ENCODE measurements around the gene KLK10.

Gene KLK10, protein sequence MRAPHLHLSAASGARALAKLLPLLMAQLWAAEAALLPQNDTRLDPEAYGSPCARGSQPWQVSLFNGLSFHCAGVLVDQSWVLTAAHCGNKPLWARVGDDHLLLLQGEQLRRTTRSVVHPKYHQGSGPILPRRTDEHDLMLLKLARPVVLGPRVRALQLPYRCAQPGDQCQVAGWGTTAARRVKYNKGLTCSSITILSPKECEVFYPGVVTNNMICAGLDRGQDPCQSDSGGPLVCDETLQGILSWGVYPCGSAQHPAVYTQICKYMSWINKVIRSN

DNA sequence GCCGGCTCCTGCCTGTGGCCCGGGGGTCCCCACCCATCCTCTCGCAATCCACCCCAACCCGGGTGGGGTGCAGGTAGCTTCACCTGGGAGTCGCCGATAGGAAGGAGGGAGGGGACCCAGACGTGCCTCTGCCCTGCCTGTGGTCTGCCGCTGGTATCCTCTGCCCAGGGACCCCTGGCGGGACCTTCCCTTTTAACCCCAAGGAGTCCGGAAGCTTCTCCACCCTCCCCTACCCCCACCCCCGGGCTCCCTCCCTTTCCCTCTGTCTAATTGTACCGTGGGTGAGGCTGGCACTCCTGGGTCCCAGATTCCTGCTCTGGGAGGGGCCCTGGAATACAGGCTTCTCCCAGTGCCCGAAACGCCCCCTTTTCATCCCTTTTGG, at the start of gene KLK10:
KLK10 (minus strand) TSS at position 166 of the 382 bp plus-strand sequence. CDS start 579 bp downstream, outside the sequence.
- DNase-seq = no peak

DNA sequence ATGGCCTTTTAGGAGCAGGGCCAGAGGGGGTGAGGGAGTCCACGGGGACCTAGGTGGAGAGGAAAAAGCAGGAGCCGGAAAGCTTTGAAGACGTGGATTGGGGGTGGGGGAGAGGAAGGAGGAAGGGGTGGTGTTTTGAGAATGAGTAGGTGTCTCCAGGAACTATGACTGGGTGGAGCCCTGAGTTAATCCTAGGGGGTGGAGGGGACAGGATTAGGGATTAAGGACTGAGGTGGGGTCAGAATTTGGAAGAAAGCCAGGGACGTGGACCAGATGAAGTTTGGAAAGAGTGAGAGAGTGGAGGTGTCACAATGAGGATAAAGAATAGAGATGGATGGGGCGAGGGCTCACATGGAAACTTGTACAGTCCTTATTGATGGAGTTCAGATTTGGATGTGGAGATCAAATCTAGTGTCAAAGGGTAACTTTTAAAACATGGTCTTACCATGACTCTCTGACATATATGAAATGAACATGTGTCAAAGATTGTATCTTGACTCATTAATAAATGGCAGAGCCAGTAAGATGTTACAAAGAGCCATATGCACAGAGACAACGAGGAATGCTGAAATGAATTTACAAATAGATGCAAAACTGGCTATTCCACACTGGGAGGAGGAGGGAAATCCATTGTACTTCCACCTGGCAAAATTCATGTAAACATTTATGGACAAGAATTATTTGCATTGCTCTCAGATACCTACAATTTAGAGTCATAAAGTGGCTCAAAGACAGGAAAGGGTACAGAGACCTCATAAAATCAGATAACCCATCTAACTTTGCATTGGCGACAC, 47.1 kb upstream of the KLK10 start:
- DNase-seq = no peak

DNA sequence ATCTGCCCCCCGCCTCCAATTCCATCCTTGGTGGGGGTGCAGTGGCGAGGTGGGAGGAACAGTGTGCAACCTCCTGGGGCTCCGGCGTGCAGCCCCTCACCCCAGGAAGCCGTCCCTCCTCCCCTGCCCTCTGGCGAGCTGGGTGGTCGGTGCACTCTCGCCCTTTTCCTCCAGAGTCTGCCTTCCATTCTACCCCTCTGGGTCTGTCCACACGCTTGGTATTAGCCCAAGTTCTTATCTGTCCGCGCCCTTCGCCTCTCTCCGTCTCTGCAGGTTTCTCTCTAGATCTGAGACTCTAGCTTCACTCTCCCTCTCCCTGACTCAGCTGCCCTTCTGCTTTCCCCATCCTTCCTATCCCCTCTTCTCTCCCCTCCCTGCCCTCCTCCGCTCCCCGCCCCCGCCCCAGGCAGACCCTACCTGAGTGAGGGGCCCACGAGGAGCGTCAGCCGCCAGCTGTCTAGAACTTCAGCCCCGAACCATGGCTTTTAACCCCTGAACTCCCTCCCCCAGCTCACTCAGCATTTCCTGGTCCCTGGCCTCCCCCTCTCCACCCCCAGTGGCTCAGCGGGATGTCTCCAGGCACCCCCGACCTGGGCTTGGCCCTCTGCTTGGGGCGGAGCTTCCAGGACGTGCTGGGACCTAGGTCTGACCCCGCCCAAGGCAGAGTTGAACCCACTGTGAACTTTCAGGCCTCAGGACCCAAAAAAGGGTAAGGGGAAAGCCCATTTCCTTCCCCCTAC, 45.9 kb upstream of the KLK10 start:
- no peak for DNase-seq

DNA sequence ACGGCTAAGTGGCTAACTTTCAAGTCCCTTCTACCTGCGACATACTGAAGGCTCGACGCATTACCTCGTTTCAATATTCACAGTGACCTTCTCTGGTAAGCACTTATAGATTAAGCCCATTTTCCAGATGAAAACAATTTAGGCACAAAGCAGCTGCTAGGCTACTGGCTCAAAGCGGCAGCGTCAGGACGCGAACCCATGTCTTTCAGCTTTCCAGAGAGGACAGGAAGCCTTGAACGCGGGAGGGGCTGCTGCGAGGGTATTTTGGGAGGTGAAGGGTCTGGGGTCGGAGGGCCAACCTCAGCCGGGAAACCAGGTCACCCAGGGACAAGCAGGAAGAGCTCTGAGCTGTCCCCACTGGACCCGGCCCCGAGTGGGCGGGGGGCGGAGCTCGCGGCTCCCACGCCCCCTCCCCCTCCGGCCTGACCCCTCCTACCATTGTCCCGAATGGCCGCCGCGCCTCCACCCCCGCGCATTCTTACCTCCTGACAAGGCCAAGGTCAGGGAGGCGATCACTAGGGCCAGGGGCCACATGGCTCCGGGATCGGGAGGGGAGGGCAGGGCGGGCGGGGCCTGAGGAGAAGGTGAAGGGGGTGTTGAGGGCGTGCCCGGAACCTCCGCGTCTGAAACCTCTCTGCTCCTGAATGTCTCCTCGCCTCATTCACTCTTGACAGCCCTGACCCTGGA, 45.2 kb upstream of the KLK10 start, which contains the start of gene KLK13:
KLK13 (minus strand) TSS at position 559 of the 687 bp plus-strand sequence; CDS start at position 534, 25 bp downstream.
- DNase-seq = no peak

DNA sequence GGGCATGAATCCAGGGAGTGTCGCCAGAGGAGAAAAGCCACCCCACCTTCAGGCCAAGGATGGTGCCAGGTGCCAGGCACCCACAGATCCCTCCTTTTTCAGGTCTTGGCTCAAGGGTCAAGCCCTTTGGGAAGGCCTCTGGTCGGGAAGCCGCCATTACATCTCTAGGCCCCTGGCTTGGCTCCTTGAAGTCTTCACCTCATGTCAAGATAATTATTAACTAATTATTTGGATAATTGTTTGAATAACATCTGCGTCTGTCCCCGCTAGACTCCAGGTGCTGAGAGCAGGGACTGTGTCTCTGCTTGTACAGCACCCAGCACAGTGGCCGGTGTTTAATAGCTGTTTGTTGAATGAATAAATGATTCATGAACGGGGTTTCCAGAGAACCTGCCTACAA, 44.2 kb upstream of the KLK10 start:
- DNase-seq = no peak

DNA sequence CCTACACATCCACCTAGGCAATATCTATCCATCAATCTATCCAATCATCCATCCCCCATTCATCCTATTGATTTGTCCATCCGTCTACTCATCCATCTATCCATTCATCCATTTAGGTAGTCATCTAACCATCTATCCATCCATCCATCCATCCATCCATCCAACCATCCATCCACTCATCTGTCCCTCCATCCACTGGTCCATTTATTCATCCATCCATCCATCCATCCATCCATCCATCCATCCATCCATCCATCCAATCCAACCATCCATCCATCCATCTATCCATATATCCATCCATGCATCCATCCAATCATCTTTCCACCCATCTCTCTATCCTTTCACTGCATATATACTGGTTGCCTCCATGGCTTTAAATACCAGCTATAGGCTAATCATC, 41.5 kb upstream of the KLK10 start:
- no peak for DNase-seq

DNA sequence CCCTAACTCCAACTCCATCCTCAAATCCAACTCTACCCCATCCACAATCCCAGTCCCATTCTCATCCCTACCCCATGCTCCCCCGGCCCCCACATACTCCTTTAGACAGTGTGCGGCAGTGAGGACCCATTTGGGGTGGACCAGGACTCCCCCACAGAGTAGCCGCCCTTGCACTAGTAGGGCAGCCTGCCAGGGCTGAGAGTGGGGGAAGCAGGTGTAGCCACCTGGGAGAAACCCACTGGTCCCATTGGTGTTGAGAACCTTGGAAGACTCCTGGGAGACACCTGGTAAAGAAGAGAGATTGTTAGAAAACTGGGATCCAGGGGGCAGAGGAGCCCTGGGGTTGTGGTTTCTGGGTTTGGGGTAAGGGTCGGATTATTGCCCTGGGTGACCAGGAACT, 40.8 kb upstream of the KLK10 start:
- DNase-seq = no peak

DNA sequence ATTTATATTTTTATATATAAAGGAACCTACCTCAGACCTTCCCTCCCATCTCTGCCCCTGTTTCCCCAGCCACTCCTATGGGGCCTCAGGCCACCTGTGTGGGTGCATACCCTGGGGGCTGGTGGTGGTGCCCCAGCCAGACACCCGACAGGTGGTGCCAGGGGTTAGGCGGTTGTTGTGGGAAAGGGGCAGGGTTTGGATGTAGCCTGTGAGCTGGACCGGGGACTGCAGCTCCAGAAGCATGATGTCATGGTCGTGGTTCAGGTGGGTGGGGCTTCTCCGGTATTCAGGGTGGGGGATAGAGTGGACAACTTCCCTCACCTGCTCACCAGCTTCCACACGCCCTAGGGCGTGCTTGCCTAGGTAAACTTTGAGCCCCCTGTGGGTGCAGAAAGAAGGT, 40.2 kb upstream of the KLK10 start:
- no peak for DNase-seq

DNA sequence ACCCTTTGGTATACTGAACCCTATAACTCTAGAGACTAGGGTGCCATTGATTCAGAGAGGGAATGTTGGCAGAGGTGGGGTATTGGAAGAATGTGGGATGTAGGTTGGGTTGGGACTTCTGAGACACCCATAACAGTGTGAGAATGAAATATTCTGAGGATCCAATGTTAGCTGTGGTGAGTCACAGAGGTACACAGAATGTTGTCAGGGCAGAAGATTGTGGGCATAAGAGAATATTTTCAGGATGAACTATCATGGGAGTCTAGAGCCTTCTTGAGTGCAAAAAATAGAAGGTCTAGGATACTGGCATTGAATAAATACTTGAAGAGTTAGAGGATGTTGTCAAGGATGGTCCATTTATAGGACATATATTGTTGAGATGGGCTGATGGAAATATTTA, 36.4 kb upstream of the KLK10 start:
- DNase-seq = no peak

DNA sequence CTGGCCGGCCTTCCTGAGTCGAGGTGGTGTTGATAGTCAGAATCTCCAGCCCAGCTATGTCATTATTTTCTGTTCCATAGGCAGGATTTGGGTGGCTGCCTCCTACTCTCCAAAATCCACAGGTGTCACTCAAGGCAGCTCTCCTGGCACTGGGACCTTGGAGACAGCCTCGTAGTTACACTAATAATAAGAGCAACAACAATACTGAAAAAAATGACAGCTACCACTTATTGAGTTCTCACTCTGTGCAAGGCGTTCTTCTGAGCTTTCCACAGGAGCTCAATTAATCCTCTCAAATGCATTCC, 27.5 kb upstream of the KLK10 start:
- no peak for DNase-seq

DNA sequence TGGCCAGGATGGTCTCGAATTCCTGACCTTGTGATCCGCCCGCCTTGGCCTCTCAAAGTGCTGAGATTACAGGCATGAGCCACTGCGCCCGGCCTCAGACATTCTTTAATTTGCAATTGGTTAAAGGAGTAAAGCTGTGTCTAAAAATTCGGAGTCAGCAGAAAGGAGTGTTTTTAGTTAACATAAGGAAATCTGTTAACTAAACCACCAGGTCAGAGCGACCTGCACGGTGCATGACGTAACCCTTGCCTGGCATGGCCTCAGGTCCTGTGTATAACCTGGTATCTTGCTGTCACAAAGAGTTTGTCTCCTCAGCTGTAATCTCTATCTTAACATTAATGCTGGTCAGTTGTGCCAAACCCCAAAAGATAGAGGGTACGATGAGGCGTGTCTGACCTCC, 24.8 kb upstream of the KLK10 start:
- no peak for DNase-seq

DNA sequence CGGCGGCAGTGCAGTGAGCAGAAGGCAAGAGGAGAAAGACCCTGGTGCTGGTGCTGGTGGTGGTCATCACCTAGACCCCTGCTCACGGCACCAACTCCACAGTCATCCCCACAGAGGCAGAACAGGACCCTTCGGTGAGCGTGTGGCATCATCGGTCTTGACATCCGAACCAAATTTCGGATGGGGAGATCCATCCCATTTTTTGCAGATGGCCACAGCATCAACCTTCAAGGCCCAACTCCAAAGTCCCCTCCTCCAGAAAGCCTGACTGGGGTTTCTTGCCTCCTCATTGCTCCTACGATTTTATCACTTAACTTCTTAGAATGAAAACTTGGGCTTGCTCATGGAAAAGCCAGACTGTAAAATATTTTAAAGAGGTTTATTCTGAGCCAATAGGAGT, 24.0 kb upstream of the KLK10 start:
- DNase-seq = no peak

DNA sequence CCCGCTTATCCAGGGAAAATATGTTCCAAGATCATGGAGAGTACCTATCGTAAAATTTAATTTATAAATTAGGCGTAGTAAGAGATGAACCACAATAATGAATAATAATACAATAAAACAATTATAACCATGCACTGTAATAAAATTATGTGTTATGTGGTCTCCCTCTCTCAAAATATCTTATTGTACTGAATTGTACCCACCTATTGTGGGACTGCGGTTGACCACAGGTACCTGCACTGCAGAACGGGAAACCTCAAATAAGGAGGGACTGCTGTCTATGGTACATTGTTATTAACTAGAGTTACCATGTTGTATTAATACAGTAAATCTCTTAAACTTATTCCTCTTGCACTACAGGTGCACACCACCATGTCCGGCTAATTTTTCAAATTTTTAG, 20.6 kb upstream of the KLK10 start:
- DNase-seq = no peak

DNA sequence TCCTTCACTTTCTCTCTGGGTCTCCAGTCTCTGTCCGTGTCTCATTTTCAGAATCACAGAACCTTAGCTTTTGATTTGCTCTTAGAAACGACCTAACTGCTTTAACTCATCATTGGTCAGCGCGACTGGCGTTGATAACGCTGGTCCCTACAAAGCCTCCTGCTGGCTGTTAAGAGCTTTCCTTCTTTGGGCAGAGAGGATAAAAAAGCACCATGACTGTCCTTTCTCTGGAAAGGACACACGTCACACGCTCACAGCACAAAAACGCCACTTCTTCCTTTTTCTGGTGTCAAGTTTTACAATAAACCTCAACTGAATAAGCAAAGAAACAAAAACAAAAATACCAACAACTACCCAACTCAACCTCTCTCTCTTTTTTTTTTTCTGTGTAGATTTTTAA, 17.0 kb upstream of the KLK10 start:
- no peak for DNase-seq

DNA sequence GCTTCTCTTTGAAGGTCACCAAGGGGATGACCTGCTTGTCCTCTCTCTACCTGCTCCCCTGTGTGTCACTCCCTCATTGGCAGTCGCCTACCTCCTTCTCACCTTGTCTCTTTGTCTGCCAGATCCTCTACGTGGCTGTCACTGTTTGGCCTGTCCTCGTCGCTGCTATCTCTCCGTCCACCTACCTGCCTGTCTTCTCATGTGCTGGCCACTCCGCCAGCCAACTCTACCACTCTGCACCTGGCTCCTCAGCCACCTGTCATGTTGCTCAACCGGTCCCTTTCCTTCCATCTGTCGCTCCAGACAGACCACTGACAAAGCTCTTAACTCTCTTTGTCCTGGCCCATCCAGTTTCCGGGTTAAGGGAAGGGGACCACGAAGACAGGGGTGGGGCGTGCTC, 15.2 kb upstream of the KLK10 start, which contains the start of gene KLK12:
KLK12 (minus strand) TSS at position 299 of the 400 bp plus-strand sequence. CDS start 381 bp downstream, outside the sequence.
- DNase-seq = no peak

DNA sequence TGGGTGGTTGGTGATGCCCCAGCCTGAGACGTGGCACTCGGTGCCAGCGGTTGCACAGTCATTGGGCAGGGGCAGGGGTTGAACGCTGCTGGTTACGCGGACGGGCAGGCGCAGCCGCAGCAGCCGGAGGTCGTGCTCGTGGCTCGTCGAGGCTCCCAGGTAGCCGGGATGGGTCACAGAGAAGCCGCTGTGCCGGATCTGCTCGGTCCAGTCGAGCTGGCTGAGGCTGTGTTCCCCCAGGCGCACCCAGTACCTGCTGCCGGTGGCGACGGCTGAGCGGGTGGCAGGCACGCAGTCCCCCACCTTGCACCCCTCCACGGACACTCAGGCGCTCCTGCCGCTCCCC, 12.3 kb upstream of the KLK10 start:
- DNase-seq = no peak

DNA sequence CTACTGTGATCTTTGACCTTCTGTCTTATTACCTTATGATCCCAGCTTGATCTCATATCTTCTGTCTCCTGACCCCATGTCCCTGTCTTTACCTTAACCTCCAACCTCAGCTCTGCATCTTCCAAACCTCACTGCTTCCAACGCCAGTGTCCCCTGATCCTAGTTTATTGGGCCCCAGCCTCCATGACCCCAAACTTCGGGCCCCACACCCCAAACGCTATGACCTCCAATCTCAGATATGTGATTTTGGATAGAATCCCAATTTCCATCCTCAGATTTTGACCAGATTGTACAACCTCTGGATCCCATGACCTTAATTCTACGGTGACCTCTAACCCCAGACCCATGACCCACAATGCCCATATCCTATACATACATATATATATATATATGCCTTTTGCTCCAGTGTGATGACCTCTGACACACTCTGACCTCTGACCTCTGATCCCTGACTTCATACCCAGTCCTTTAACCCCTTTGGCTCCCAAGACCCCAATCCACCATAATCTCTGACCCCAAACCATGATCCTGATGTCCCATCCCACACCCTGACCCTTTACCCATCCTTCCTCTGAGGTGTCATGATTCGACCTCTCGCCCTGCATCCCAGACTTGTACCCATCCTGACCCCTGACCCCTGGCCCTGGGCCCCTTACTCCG, 11.8 kb upstream of the KLK10 start:
- DNase-seq = no peak

DNA sequence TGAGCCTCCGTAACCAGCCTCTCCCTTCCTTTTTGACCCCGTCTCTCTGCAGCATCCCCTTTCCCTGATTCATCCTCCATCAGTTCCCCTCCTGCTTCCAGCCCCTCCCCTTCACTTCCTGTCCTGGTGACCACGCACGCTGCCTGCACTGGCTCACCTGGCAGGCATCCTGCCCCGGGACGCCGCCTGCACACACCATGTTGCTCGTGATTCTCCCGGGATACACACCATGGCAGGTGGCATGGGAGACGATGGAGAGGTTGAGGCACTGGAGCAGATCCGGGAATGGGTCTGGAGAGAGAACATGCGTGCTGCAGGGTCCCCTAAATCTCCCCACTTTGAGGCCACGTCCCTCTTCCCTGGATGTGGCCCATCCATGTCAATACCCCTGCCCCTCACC, 11.1 kb upstream of the KLK10 start:
- DNase-seq = no peak

DNA sequence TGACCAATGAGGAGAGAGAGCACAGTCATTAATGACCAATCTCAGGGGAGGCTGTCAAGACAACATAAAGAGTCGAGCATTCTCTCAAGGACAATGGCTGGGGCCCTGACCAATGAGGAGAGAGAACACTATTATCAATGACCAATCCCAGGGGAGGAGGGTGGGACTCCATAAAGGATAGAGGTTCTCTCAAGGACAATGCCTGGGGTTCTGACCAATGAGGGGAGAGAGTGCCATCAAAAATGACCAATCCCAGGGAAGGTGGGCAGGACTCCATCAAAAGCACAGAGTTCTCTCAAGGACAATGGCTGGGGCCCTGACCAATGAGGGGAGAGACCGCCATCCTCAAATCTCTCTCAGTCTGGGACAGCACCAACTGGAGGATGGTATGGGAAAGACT, 10.2 kb upstream of the KLK10 start:
- DNase-seq = no peak

DNA sequence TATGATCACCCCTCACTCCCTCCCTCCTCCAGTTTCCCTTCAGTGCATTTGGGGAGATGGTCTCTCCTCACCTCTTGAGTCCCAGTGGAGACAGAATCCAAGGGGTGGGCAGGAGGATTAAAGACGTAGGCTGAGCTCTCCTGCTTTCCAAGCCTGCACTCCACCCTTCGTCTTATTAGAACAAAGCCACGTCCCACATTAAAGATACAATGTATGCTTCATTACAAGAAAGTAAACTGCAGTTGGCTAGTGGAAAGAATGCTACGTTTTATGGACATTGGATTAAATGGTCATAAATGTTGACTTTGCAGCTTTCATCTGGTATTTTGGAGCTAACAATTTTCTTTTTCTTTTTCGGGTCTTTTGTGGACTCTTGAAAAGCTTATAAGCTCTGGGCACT, 8.4 kb upstream of the KLK10 start:
- DNase-seq = peak; percentile 72

DNA sequence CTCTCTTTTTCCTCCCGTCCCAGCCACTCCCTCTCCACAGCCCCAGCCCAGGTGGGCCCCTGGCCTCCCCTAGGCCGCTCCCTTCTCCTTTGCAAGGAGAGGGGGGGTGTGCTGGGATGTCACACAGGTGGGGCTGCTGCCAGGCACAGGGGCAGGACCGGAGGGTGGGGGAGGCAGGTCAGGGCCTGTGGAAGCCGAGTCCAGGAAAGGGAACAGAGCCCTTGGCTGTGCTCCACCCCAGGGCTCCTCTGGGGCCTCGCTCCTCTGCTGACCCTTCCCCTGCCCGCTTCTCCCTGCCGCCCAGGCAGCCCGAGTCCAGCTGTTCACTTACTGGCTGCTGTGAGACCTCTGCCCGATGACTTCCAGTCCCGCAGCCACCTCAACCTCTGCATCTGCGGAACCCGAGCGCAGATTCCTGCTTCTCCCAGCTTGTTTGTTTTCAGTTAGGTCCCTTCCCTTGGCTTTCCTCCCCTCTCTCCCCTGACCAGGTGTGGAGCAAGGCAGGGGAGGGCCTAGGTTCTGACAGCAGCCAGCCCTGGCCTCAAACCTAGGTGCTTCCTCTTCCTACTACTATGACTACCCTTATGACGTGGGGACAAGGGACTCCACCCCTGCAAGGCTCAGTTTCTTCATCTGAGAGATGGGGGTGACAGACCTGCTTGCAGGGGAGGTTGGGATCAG, 7.8 kb upstream of the KLK10 start:
- no peak for DNase-seq

DNA sequence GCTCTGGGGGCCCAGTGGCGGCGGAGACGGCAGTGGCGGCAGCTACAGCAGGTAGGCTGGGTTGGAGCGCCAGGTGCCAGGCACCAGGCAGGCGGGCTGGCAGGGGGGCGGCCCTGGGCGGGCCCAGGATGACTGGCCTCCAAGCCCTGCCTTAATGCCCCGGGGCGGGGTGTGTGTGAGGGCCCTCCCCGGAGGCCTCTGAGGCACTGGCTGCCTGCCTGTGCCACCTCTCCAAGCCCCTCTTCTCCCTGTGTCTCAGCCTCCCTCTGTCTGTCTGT, 7.0 kb upstream of the KLK10 start, which contains the start of gene KLK11:
KLK11 (minus strand) TSS at position 63 of the 278 bp plus-strand sequence. CDS start 985 bp downstream, outside the sequence.
- no peak for DNase-seq
